GM21528 (cell line): ENCODE measurements around the gene JAK1.
"Not testable (repeated sequence)": the region's sequence is repeated elsewhere in the genome, so short reads cannot be mapped to it uniquely, and the experiment has no call there.

ENCODE experiments used
- ATAC-seq: cut with Tn5 transposase; IDR thresholded peaks from one replicate; pipeline ENCODE4 v1.9.1; 2021; ENCODE audit warnings: mild to moderate bottlenecking, moderate library complexity; ENCODE audit not compliant: unreplicated experiment, low FRiP score

JAK1 gene

GRCh38 chr1:64925594-64925993 lies 40.8 kb downstream of the JAK1 start:
- no peak for ATAC-seq

GRCh38 chr1:64923294-64923718 lies 43.0 kb downstream of the JAK1 start:
- ATAC-seq: no peak

GRCh38 chr1:64922336-64922735 lies 44.0 kb downstream of the JAK1 start:
- no peak for ATAC-seq

- no peak for ATAC-seq
Observed at GRCh38 chr1:64921771-64922170, 44.6 kb downstream of the JAK1 start.

- ATAC-seq: no peak
Observed at GRCh38 chr1:64920941-64921589, 45.3 kb downstream of the JAK1 start.

GRCh38 chr1:64919120-64919519 lies 47.2 kb downstream of the JAK1 start:
- not testable (repeated sequence) for ATAC-seq

GRCh38 chr1:64917907-64918306 lies 48.4 kb downstream of the JAK1 start:
- no peak for ATAC-seq

GRCh38 chr1:64917328-64917861 lies 49.0 kb downstream of the JAK1 start:
- no peak for ATAC-seq

- no peak for ATAC-seq
Observed at GRCh38 chr1:64915381-64916274, 50.7 kb downstream of the JAK1 start.

GRCh38 chr1:64913361-64914015 lies 52.9 kb downstream of the JAK1 start:
- ATAC-seq: no peak

GRCh38 chr1:64912191-64912590 lies 54.2 kb downstream of the JAK1 start:
- ATAC-seq: no peak

- no peak for ATAC-seq
Observed at GRCh38 chr1:64911326-64911725, 55.0 kb downstream of the JAK1 start.

GRCh38 chr1:64909031-64909430 lies 57.3 kb downstream of the JAK1 start:
- ATAC-seq: no peak

GRCh38 chr1:64908575-64908974 lies 57.8 kb downstream of the JAK1 start:
- ATAC-seq: no peak

GRCh38 chr1:64906447-64906846 lies 59.9 kb downstream of the JAK1 start:
- ATAC-seq: no peak

GRCh38 chr1:64903593-64903992 lies 62.8 kb downstream of the JAK1 start:
- no peak for ATAC-seq

- ATAC-seq: no peak
Observed at GRCh38 chr1:64901663-64902062, 64.7 kb downstream of the JAK1 start.

- no peak for ATAC-seq
Observed at GRCh38 chr1:64900916-64901315, 65.4 kb downstream of the JAK1 start.

- ATAC-seq: peak; percentile 72
Observed at GRCh38 chr1:64898107-64898861, 68.1 kb downstream of the JAK1 start.

GRCh38 chr1:64896551-64896950 lies 69.8 kb downstream of the JAK1 start:
- ATAC-seq: no peak
